ENCODE results near the gene CBFA2T2.

- TF ChIP-seq CTCF (conservative IDR thresholded peaks at IDR 0.05) (no peak), ZFX (IDR thresholded peaks at IDR 0.05) (peak; percentile 63; the same call in 1 of the 2 replicates)
Measured at GRCh38 chr20:33686100-33686983, 196.4 kb downstream of the CBFA2T2 start, which contains the start of gene E2F1.
